Prostate gland (tissue), 2 donors: ENCODE results near the gene PDE7B.

Source experiments
- CTCF ChIP-seq, 4 experiments: fragments of 200-600 bp in 2 of 4; fragments of 450-650 bp in 2 of 4; sonication (generic) in 2 of 4; IDR thresholded peaks; 1 replicate in 3 of 4; 2 replicates in 1 of 4; pipeline ENCODE4 v1.5.1; 2016 to 2019; ENCODE audit warnings: antibody characterized with exemption in 4 of 4, mild to moderate bottlenecking in 2 of 4, moderate library complexity in 2 of 4
- POLR2AphosphoS5 ChIP-seq: sonication (generic); formaldehyde crosslinking; IDR thresholded peaks from one replicate; pipeline ENCODE4 v1.6.1; 2017; ENCODE audit warnings: antibody characterized with exemption

DNA sequence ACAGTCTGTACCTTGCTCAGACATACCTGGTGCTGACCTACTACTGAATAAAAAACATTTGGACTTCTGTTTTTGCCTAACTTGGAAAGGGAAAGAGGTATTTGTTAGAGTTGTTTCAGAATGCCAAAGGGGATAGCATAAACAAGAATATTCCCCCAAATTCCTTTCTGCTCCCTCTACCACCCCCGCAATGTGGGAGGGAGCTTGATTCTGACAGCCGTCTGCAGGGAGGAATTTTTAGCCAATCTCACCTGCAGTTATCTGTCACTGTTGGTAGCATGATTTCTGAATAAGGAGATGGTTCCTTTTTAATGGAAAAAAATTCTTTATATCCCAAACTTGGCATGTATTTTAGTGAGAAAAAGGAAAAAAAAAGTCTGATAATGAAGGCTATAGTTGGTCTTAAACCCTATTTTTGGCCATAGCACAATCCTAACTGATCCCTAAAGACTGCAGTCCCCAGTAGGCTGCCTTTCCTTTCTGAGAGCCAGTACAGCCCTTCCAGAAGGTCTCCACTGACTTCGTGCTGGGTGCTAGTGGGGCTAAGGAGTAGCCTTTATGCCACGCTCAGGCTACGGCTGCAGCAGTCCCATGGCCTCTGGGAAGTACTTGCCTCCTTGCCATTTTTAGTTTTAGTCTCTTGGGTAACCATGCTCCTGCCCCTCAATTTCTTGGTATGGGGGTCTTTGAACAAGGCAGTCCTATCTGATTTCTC, 13.6 kb upstream of the PDE7B start:
- no peak for TF ChIP-seq CTCF (IDR thresholded peaks at IDR 0.05)
- no peak for TF ChIP-seq POLR2AphosphoS5
